IMR-90 (cell line): Measurements from ENCODE around the gene RAPH1. TPM values are rescaled to one million over a fixed set of nuclear protein-coding genes. Genes with fewer than 3 reads are reported as not detected.

ENCODE experiments used
- ATAC-seq: fragments of 200-7000 bp; cut with Tn5 transposase; 2 replicates; pipeline ENCODE4 v1.9.1; 2020; ENCODE audit warnings: low read depth, mild to moderate bottlenecking, moderate library complexity
- BruUV-seq: library from RNA; stranded (reverse); fragments of 400-500 nt; replicated peaks from 2 replicates; lab custom pipeline; 2021; lab: Mats Ljungman, UMichigan
- CTCF ChIA-PET: fragments of 300-600 bp; formaldehyde crosslinking; extraction: SDS; loops from one replicate; lab custom pipeline; 2021; ENCODE audit warnings: antibody characterized with exemption; lab: Yijun Ruan, JAX
- POLR2A ChIA-PET: fragments of 300-600 bp; sonication (Branson Sonifier 250); formaldehyde crosslinking; loops from one replicate; lab custom pipeline; 2022; ENCODE audit warnings: antibody characterized with exemption; ENCODE audit not compliant: unreplicated experiment; lab: Charles Lee
- DNase-seq: peaks from one replicate; pipeline ENCODE4 v3.0.0; 2013
- H2AFZ ChIP-seq: replicated peaks from 2 replicates; pipeline ENCODE3; 2013; ENCODE audit warnings: low read length, mild to moderate bottlenecking; ENCODE audit not compliant: poor library complexity
- H2AK5ac ChIP-seq: 2 replicates; pipeline ENCODE4 v1.6.1; 2013; ENCODE audit warnings: low read depth, low read length, inconsistent platforms
- H2AK9ac ChIP-seq: replicated peaks from 2 replicates; pipeline ENCODE3; 2013; ENCODE audit warnings: mild to moderate bottlenecking, low read depth, low read length, moderate library complexity; ENCODE audit not compliant: poor library complexity
- H2BK120ac ChIP-seq: 2 replicates; pipeline ENCODE4 v1.6.1; 2013; ENCODE audit warnings: low read depth, low read length, inconsistent platforms
- H2BK15ac ChIP-seq: 3 replicates; pipeline ENCODE4 v1.6.1; 2013; ENCODE audit warnings: low read depth, low read length, inconsistent platforms
- H2BK20ac ChIP-seq: 2 replicates; pipeline ENCODE4 v1.6.1; 2013; ENCODE audit warnings: low read depth, mild to moderate bottlenecking, inconsistent platforms, low read length, moderate library complexity
- H2BK5ac ChIP-seq: 2 replicates; pipeline ENCODE4 v1.6.1; 2013; ENCODE audit warnings: mild to moderate bottlenecking, low read depth, low read length, inconsistent platforms; ENCODE audit not compliant: poor library complexity, severe bottlenecking
- H3K14ac ChIP-seq: replicated peaks from 2 replicates; pipeline ENCODE4 v1.6.1; 2013; ENCODE audit warnings: low read depth, low read length, inconsistent platforms
- H3K18ac ChIP-seq: 2 replicates; pipeline ENCODE4 v1.6.1; 2013; ENCODE audit warnings: low read depth, low read length, control low read depth
- H3K23ac ChIP-seq: 2 replicates; pipeline ENCODE4 v1.6.1; 2013; ENCODE audit warnings: low read depth, low read length, inconsistent platforms
- H3K27ac ChIP-seq: 2 replicates; pipeline ENCODE4 v1.5.1; 2013; ENCODE audit warnings: mild to moderate bottlenecking, control low read depth, low read length; ENCODE audit not compliant: insufficient read depth
- H3K27me3 ChIP-seq: 2 replicates; pipeline ENCODE4 v1.6.1; 2013; ENCODE audit warnings: low read length; ENCODE audit not compliant: control insufficient read depth, insufficient read depth
- H3K36me3 ChIP-seq: 2 replicates; pipeline ENCODE4 v1.6.1; 2013; ENCODE audit warnings: low read length, mixed read lengths; ENCODE audit not compliant: control insufficient read depth, insufficient read depth
- H3K4ac ChIP-seq: 2 replicates; pipeline ENCODE4 v1.6.1; 2013; ENCODE audit warnings: low read depth, low read length, inconsistent platforms
- H3K4me1 ChIP-seq: 2 replicates; pipeline ENCODE4 v1.6.1; 2013; ENCODE audit warnings: low read length, mixed read lengths; ENCODE audit not compliant: control insufficient read depth, insufficient read depth
- H3K4me2 ChIP-seq: 2 replicates; pipeline ENCODE4 v1.6.1; 2013; ENCODE audit warnings: low read depth, mild to moderate bottlenecking, control low read depth, low read length, moderate library complexity
- H3K4me3 ChIP-seq: 2 replicates; pipeline ENCODE4 v1.5.1; 2013; ENCODE audit warnings: low read depth, mild to moderate bottlenecking, control low read depth, low read length, moderate library complexity; ENCODE audit not compliant: insufficient read depth
- H3K56ac ChIP-seq: 2 replicates; pipeline ENCODE4 v1.6.1; 2013; ENCODE audit warnings: low read length, inconsistent platforms; ENCODE audit not compliant: insufficient read depth; ENCODE audit errors: extremely low read depth
- H3K79me1 ChIP-seq, 2 experiments: 2 replicates each; pipeline ENCODE4 v1.6.1; 2013; ENCODE audit warnings: low read length in 2 of 2, inconsistent platforms in 1 of 2, low read depth in 1 of 2
- H3K9ac ChIP-seq: 2 replicates; pipeline ENCODE4 v1.6.1; 2013; ENCODE audit warnings: low read depth, low read length, control low read depth
- H3K9me1 ChIP-seq: 2 replicates; pipeline ENCODE4 v1.6.1; 2013; ENCODE audit warnings: low read length, inconsistent platforms; ENCODE audit not compliant: insufficient read depth
- H3K9me3 ChIP-seq: 2 replicates; pipeline ENCODE4 v1.6.1; 2013; ENCODE audit warnings: low read length; ENCODE audit not compliant: control insufficient read depth, insufficient read depth
- H4K20me1 ChIP-seq: 2 replicates; pipeline ENCODE4 v1.6.1; 2013; ENCODE audit warnings: low read length, inconsistent platforms; ENCODE audit not compliant: insufficient read depth
- H4K5ac ChIP-seq: 2 replicates; pipeline ENCODE4 v1.6.1; 2013; ENCODE audit warnings: mild to moderate bottlenecking, low read depth, low read length, control low read depth
- H4K8ac ChIP-seq, 2 experiments: 2 replicates each; pipeline ENCODE4 v1.6.1; 2013; ENCODE audit warnings: low read depth in 2 of 2, low read length in 2 of 2, control low read depth in 1 of 2, inconsistent platforms in 1 of 2
- H4K91ac ChIP-seq: 2 replicates; pipeline ENCODE4 v1.6.1; 2013; ENCODE audit warnings: low read depth, low read length, inconsistent platforms; ENCODE audit not compliant: insufficient read depth
- BHLHE40 ChIP-seq: fragments of 150-350 bp; IDR thresholded peaks from 2 replicates; pipeline ENCODE4 v1.6.1; 2016; ENCODE audit warnings: mild to moderate bottlenecking, low read depth, low read length
- CEBPB ChIP-seq: IDR thresholded peaks from 2 replicates; pipeline ENCODE4 v1.6.1; 2012; ENCODE audit warnings: low read depth, low read length, improper control_type of control experiment
- CHD1 ChIP-seq: IDR thresholded peaks from 2 replicates; pipeline ENCODE4 v1.6.1; 2012; ENCODE audit warnings: low read depth, low read length, improper control_type of control experiment
- CTCF ChIP-seq: conservative IDR thresholded peaks from 2 replicates; pipeline ENCODE4 v1.5.1; 2012; ENCODE audit warnings: mild to moderate bottlenecking, low read depth, low read length, improper control_type of control experiment
- ELK1 ChIP-seq: fragments of 150-350 bp; IDR thresholded peaks from 2 replicates; pipeline ENCODE4 v1.6.1; 2016; ENCODE audit warnings: low read depth, mild to moderate bottlenecking, low read length, moderate library complexity, borderline replicate concordance
- FOS ChIP-seq: fragments of 150-350 bp; IDR thresholded peaks from 2 replicates; pipeline ENCODE4 v1.6.1; 2016; ENCODE audit warnings: low read depth, low read length
- MAFK ChIP-seq: IDR thresholded peaks from 2 replicates; pipeline ENCODE4 v1.6.1; 2012; ENCODE audit warnings: low read depth, low read length, improper control_type of control experiment
- MAZ ChIP-seq: IDR thresholded peaks from 2 replicates; pipeline ENCODE4 v1.6.1; 2012; ENCODE audit warnings: low read depth, mild to moderate bottlenecking, low read length, improper control_type of control experiment, moderate library complexity, borderline replicate concordance
- MXI1 ChIP-seq: IDR thresholded peaks from 2 replicates; pipeline ENCODE4 v1.6.1; 2012; ENCODE audit warnings: low read depth, mild to moderate bottlenecking, low read length, moderate library complexity, borderline replicate concordance
- NFE2L2 ChIP-seq: fragments of 150-350 bp; IDR thresholded peaks from 2 replicates; pipeline ENCODE4 v1.6.1; 2016; ENCODE audit warnings: low read depth, mild to moderate bottlenecking, low read length
- POLR2A ChIP-seq: IDR thresholded peaks from 2 replicates; pipeline ENCODE4 v1.6.1; 2012; ENCODE audit warnings: mild to moderate bottlenecking, low read depth, low read length
- RAD21 ChIP-seq: IDR thresholded peaks from 2 replicates; pipeline ENCODE4 v1.6.1; 2012; ENCODE audit warnings: low read length, improper control_type of control experiment
- RCOR1 ChIP-seq: IDR thresholded peaks from 2 replicates; pipeline ENCODE4 v1.6.1; 2012; ENCODE audit warnings: mild to moderate bottlenecking, low read length, improper control_type of control experiment; ENCODE audit not compliant: insufficient replicate concordance
- RFX5 ChIP-seq: IDR thresholded peaks from 2 replicates; pipeline ENCODE4 v1.8.0; 2012; ENCODE audit warnings: low read depth, mild to moderate bottlenecking, low read length, moderate library complexity
- SMC3 ChIP-seq: fragments of 150-350 bp; IDR thresholded peaks from 2 replicates; pipeline ENCODE4 v1.6.1; 2016; ENCODE audit warnings: low read depth, mild to moderate bottlenecking, antibody characterized with exemption, low read length, moderate library complexity
- USF2 ChIP-seq: fragments of 150-350 bp; IDR thresholded peaks from 2 replicates; pipeline ENCODE4 v1.6.1; 2017; ENCODE audit warnings: mild to moderate bottlenecking, antibody characterized with exemption, low read length, low read depth
- WGBS, 2 experiments: methylation state at CpG; one replicate each; pipeline versions ENCODE4 v1.1.5 to v1.1.7; 2013; ENCODE audit warnings: missing lambda C conversion rate in 2 of 2; ENCODE audit not compliant: insufficient read length in 1 of 2; ENCODE audit errors: extremely low coverage in 2 of 2; 5-methylcytosine and 5-hydroxymethylcytosine counted together
- dilution Hi-C: fragments of 300-500 bp; cut with HindIII; formaldehyde crosslinking; loops from one replicate; pipeline ENCODE4 v1.14.3; 2018; ENCODE audit warnings: low sequenced_read_pairs; ENCODE audit not compliant: unreplicated experiment
- in situ Hi-C: fragments of 300-500 bp; cut with MboI; formaldehyde crosslinking; loops from 3 replicates; pipeline ENCODE4 v1.14.3; 2019; ENCODE audit warnings: low sequenced_read_pairs, inconsistent platforms, mixed read lengths
- intact Hi-C: fragments of 100-400 bp; cut with micrococcal nuclease; formaldehyde crosslinking; loops from 2 replicates; pipeline ENCODE4 v1.10.0; 2022
- polyA plus RNA-seq, 3 experiments: library from polyadenylated mRNA; depleted of rRNA; stranded (reverse); fragments of >200 nt; gene quantifications; 2 replicates each; pipeline ENCODE4 v1.2.3, GENCODE V29; 2012; ENCODE audit warnings: low replicate concordance in 1 of 3
- total RNA-seq: library from RNA; depleted of rRNA; stranded (reverse); fragments of >200 nt; gene quantifications from 2 replicates; pipeline ENCODE4 v1.2.3, GENCODE V29; 2012

The RAPH1 gene
- total and polyA plus RNA-seq, 2 of the 4 experiments (the other 2 are of a cell fraction), result 7.5 to 15.1 TPM

- ChIA-PET POLR2A (no interaction called here), CTCF (no interaction called here)
- peaks cover 17% of the 10 kb centered on the region for H3K9me1 ChIP-seq
- peak overlapping the region; percentile 28; the same call in 1 of the 2 replicates for H3K23ac ChIP-seq
- H3K4me3 ChIP-seq, result no peak overlapping the region
- no peak overlapping the region for H2BK120ac ChIP-seq
- peaks cover 29% of the 10 kb centered on the region for H3K36me3 ChIP-seq
- in situ Hi-C loops, result no loop called here
- H2BK5ac ChIP-seq, result peak overlapping the region; percentile 76
- WGBS, 2 experiments, result no CpG with 5 or more reads among the region's 3 CpGs
- no peak overlapping the region for H2BK20ac ChIP-seq
- H4K91ac ChIP-seq, result no peak overlapping the region
- H3K27me3 ChIP-seq, result no peaks in the 10 kb centered on the region
- no peak overlapping the region; a peak in 1 of 4 replicates for H4K8ac ChIP-seq
- H3K79me1 ChIP-seq, result peaks cover 12 to 29% of the 10 kb centered on the region in 2 experiments; a peak in 3 of 4 replicates
- no peak overlapping the region for H3K18ac ChIP-seq
- H2BK15ac ChIP-seq, result no peak overlapping the region
- no TSS peak for BruUV-seq
- peaks cover 13% of the 10 kb centered on the region for H3K4me1 ChIP-seq
- H4K5ac ChIP-seq, result no peak overlapping the region
- no peak overlapping the region for H3K56ac ChIP-seq
- H4K20me1 ChIP-seq, result peaks cover 3% of the 10 kb centered on the region; the same call in 1 of the 2 replicates
- H3K4ac ChIP-seq, result peak overlapping the region; percentile 40; the same call in 1 of the 2 replicates
- no peak overlapping the region for H2AK9ac ChIP-seq
- no peak overlapping the region for H3K14ac ChIP-seq
- DNase-seq (no peak), ATAC-seq (no peak)
- H2AFZ ChIP-seq, result no peak overlapping the region
- TF ChIP-seq CEBPB (no peak), RAD21 (no peak), CTCF (no peak), SMC3 (no peak), POLR2A (no peak), MXI1 (no peak), CHD1 (no peak), RCOR1 (no peak), NFE2L2 (no peak), RFX5 (no peak), ELK1 (no peak), BHLHE40 (no peak), MAZ (no peak), USF2 (no peak), FOS (no peak), MAFK (no peak)
- H3K9ac ChIP-seq, result no peak overlapping the region
- H2AK5ac ChIP-seq, result no peak overlapping the region
- H3K27ac ChIP-seq, result no peak overlapping the region
- no peak overlapping the region for H3K4me2 ChIP-seq
- no peaks in the 10 kb centered on the region for H3K9me3 ChIP-seq
- dilution Hi-C loops, result no loop called here
- intact Hi-C loops, result no loop called here
These were observed 88.3 kb downstream of the RAPH1 start for GRCh38 chr2:203446780-203447179.
